IMR-90 (cell line): Measurements from ENCODE around the gene SOCS3.

Experiments
- CEBPB ChIP-seq: IDR thresholded peaks from 2 replicates; pipeline ENCODE4 v1.6.1; 2012; ENCODE audit warnings: low read depth, low read length, improper control_type of control experiment
- CHD1 ChIP-seq: IDR thresholded peaks from 2 replicates; pipeline ENCODE4 v1.6.1; 2012; ENCODE audit warnings: low read depth, low read length, improper control_type of control experiment
- CTCF ChIP-seq: conservative IDR thresholded peaks from 2 replicates; pipeline ENCODE4 v1.5.1; 2012; ENCODE audit warnings: mild to moderate bottlenecking, low read depth, low read length, improper control_type of control experiment
- MXI1 ChIP-seq: IDR thresholded peaks from 2 replicates; pipeline ENCODE4 v1.6.1; 2012; ENCODE audit warnings: low read depth, mild to moderate bottlenecking, low read length, moderate library complexity, borderline replicate concordance
- POLR2A ChIP-seq: IDR thresholded peaks from 2 replicates; pipeline ENCODE4 v1.6.1; 2012; ENCODE audit warnings: mild to moderate bottlenecking, low read depth, low read length
- USF2 ChIP-seq: fragments of 150-350 bp; IDR thresholded peaks from 2 replicates; pipeline ENCODE4 v1.6.1; 2017; ENCODE audit warnings: mild to moderate bottlenecking, antibody characterized with exemption, low read length, low read depth

- no peak for TF ChIP-seq CTCF
- TF ChIP-seq POLR2A, result no peak
- no peak for TF ChIP-seq CHD1
- TF ChIP-seq MXI1, result no peak
- no peak for TF ChIP-seq USF2
- no peak for TF ChIP-seq CEBPB
These were observed 36.8 kb upstream of the SOCS3 start for GRCh38 chr17:78396441-78397337.
